OCI-LY7 (cell line): Measurements from ENCODE around the gene GLCCI1. TPM values are rescaled to one million over a fixed set of nuclear protein-coding genes. Genes with fewer than 3 reads are reported as not detected.

Experiments
- BruUV-seq: library from RNA; stranded (reverse); fragments of 400-500 nt; replicated peaks from 2 replicates; lab custom pipeline; 2021; lab: Mats Ljungman, UMichigan
- CTCF ChIA-PET: fragments of 300-600 bp; sonication (Branson Sonifier 250); formaldehyde crosslinking; loops from one replicate; lab custom pipeline; 2022; ENCODE audit warnings: antibody characterized with exemption; ENCODE audit not compliant: unreplicated experiment; lab: Charles Lee
- POLR2A ChIA-PET: fragments of 300-600 bp; sonication (Branson Sonifier 250); formaldehyde crosslinking; loops from one replicate; lab custom pipeline; 2022; ENCODE audit warnings: antibody characterized with exemption; lab: Charles Lee
- DNase-seq: peaks from one replicate; pipeline ENCODE4 v3.0.0-alpha.2; 2015; ENCODE audit warnings: low spot score
- H2AFZ ChIP-seq: fragments of 200-600 bp; sonication (generic), shearing (Covaris generic); 2 replicates; pipeline ENCODE4 v1.6.1; 2014; ENCODE audit warnings: mild to moderate bottlenecking, antibody characterized with exemption, low read length, moderate library complexity
- H3K27ac ChIP-seq: fragments of 200-600 bp; sonication (generic); 2 replicates; pipeline ENCODE4 v1.5.1; 2014; ENCODE audit warnings: mixed run types, low read depth, mild to moderate bottlenecking, moderate library complexity, low read length, inconsistent platforms; ENCODE audit not compliant: poor library complexity, severe bottlenecking
- H3K36me3 ChIP-seq: fragments of 200-600 bp; sonication (generic); 2 replicates; pipeline ENCODE4 v1.6.1; 2014; ENCODE audit warnings: mild to moderate bottlenecking, antibody characterized with exemption, low read length, moderate library complexity, mixed read lengths; ENCODE audit not compliant: insufficient read depth
- H3K4me1 ChIP-seq: fragments of 200-600 bp; sonication (generic); 2 replicates; pipeline ENCODE4 v1.5.1; 2014; ENCODE audit warnings: mild to moderate bottlenecking, low read length; ENCODE audit not compliant: insufficient read depth, poor library complexity, severe bottlenecking
- H3K4me2 ChIP-seq: fragments of 200-600 bp; sonication (generic); 2 replicates; pipeline ENCODE4 v1.6.1; 2014; ENCODE audit warnings: mild to moderate bottlenecking, low read length
- H3K4me3 ChIP-seq: fragments of 200-600 bp; sonication (generic); 2 replicates; pipeline ENCODE4 v1.5.1; 2014; ENCODE audit warnings: mild to moderate bottlenecking, low read depth, low read length; ENCODE audit not compliant: poor library complexity, severe bottlenecking
- H3K79me2 ChIP-seq: fragments of 200-600 bp; sonication (generic); 2 replicates; pipeline ENCODE4 v1.6.1; 2016; ENCODE audit warnings: low read depth, mild to moderate bottlenecking, low read length, moderate library complexity, mixed read lengths; ENCODE audit not compliant: insufficient read depth
- H3K9me2 ChIP-seq: fragments of 200-600 bp; sonication (generic); 2 replicates; pipeline ENCODE4 v1.6.1; 2016; ENCODE audit warnings: mild to moderate bottlenecking, low read length, mixed read lengths; ENCODE audit not compliant: insufficient read depth
- H3K9me3 ChIP-seq: fragments of 200-600 bp; sonication (generic); 2 replicates; pipeline ENCODE4 v1.6.1; 2014; ENCODE audit warnings: mild to moderate bottlenecking, mixed run types, low read length, mixed read lengths
- H4K20me1 ChIP-seq: fragments of 200-600 bp; sonication (generic); 2 replicates; pipeline ENCODE4 v1.6.1; 2014; ENCODE audit warnings: mild to moderate bottlenecking, antibody characterized with exemption, low read length, moderate library complexity, mixed read lengths; ENCODE audit not compliant: insufficient read depth
- CTCF ChIP-seq: fragments of 200-600 bp; sonication (generic); conservative IDR thresholded peaks from 2 replicates; pipeline ENCODE4 v1.5.1; 2014; ENCODE audit warnings: mild to moderate bottlenecking, antibody characterized with exemption, low read length, moderate library complexity, mixed read lengths
- EZH2phosphoT487 ChIP-seq: fragments of 200-600 bp; sonication (generic); IDR thresholded peaks from 2 replicates; pipeline ENCODE4 v1.6.1; 2018; ENCODE audit warnings: low read depth, borderline replicate concordance, mild to moderate bottlenecking, mixed run types, antibody characterized with exemption, low read length, moderate library complexity, mixed read lengths
- intact Hi-C: fragments of 100-400 bp; cut with micrococcal nuclease; formaldehyde crosslinking; loops from one replicate; pipeline ENCODE4 v1.10.0; 2022; ENCODE audit not compliant: unreplicated experiment
- total RNA-seq, 2 experiments: library from RNA; depleted of rRNA in 1 of 2; stranded (reverse); fragments of >200 nt in 1 of 2; shearing (Covaris generic) in 1 of 2; gene quantifications; 2 replicates each; pipeline ENCODE4 v1.2.3, GENCODE V29; 2014 to 2022

The GLCCI1 gene
- total RNA-seq, 2 experiments from 2014 or later, result 21.3 to 85.6 TPM

DNA sequence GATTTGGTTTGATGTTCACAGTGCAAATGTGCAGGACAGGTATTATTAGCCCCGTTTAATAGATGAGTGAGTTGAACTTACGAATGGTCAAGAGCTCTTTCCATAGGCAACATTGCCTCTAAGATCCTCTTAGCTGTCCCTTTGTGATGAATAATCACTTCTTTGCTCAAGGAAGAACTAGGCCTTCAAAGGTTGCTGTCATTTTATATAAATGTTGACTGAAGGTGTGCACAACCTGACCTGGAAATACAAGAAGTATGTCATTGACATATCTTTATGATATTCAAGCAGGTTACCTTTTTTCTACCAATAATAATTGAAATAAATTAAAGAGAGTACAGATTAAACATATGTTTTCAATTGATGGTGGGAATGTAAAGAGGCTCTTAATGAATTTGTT, 48.5 kb upstream of the GLCCI1 start:
- H2AFZ ChIP-seq, result peak overlapping the region; percentile 67
- H3K4me2 ChIP-seq, result peak overlapping the region; percentile 84
- H3K36me3 ChIP-seq, result no peaks in the 10 kb centered on the region; the same call in 1 of the 2 replicates
- POLR2A ChIA-PET, result interaction anchor here (0.6 to 6.2 kb wide), 11 partner anchors 11 to 216 kb away, joined by 3 to 69 read pairs (median 14); partner anchors contain the start of genes GLCCI1 and RPA3
- peak; percentile 22 for DNase-seq
- H3K9me2 ChIP-seq, result no peaks in the 10 kb centered on the region
- BruUV-seq, result no TSS peak
- intact Hi-C loops, result loop anchor here (1.0 to 10.0 kb wide), 4 partner anchors 24 to 665 kb away; no protein-coding TSS in a partner anchor
- H3K4me1 ChIP-seq, result peaks cover 70% of the 10 kb centered on the region
- no peaks in the 10 kb centered on the region; the same call in 1 of the 2 replicates for H3K9me3 ChIP-seq
- H4K20me1 ChIP-seq, result no peaks in the 10 kb centered on the region
- peak overlapping the region; percentile 87 for H3K27ac ChIP-seq
- peak overlapping the region; percentile 37 for H3K4me3 ChIP-seq
- TF ChIP-seq CTCF (no peak), EZH2phosphoT487 (no peak)
- peaks cover 10% of the 10 kb centered on the region; the same call in 1 of the 2 replicates for H3K79me2 ChIP-seq
- CTCF ChIA-PET, result interaction anchor here (0.8 kb wide), 2 partner anchors 12 to 43 kb away, joined by 3 to 4 read pairs; no protein-coding TSS in a partner anchor

GRCh38 chr7:7920481-7920880, 48.1 kb upstream of the GLCCI1 start:
- no TSS peak for BruUV-seq
- Histone ChIP-seq H3K4me1 (peaks cover 74% of the 10 kb centered on the region), H3K4me2 (peak overlapping the region; percentile 84), H2AFZ (peak overlapping the region; percentile 70), H3K27ac (peak overlapping the region; percentile 87), H3K79me2 (peaks cover 10% of the 10 kb centered on the region; the same call in 1 of the 2 replicates), H3K9me3 (no peaks in the 10 kb centered on the region; the same call in 1 of the 2 replicates), H3K4me3 (peak overlapping the region; percentile 48), H4K20me1 (no peaks in the 10 kb centered on the region), H3K36me3 (no peaks in the 10 kb centered on the region; the same call in 1 of the 2 replicates), H3K9me2 (no peaks in the 10 kb centered on the region)
- peak; percentile 94 for DNase-seq
- ChIA-PET CTCF (interaction anchor here (0.8 kb wide), 2 partner anchors 11 to 43 kb away, joined by 3 to 4 read pairs; no protein-coding TSS in a partner anchor), POLR2A (interaction anchor here (0.7 to 6.2 kb wide), 11 partner anchors 10 to 201 kb away, joined by 4 to 69 read pairs (median 14); partner anchors contain the start of genes GLCCI1 and RPA3)
- intact Hi-C loops, result loop anchor here (1.0 to 10.0 kb wide), 4 partner anchors 24 to 666 kb away; no protein-coding TSS in a partner anchor
- no peak for TF ChIP-seq CTCF
- TF ChIP-seq EZH2phosphoT487, result no peak
